GM11168 (cell line): ENCODE data around the gene PCNX1.
"Not testable (repeated sequence)": the region's sequence is repeated elsewhere in the genome, so short reads cannot be mapped to it uniquely, and the experiment has no call there.

Experiments
- in situ Hi-C: fragments of 300-500 bp; cut with MboI; formaldehyde crosslinking; loops from one replicate; pipeline ENCODE4 v1.12.0; 2022; ENCODE audit warnings: low sequenced_read_pairs; ENCODE audit not compliant: unreplicated experiment

Gene PCNX1

GRCh38 chr14:70908935-70909641 is 1.8 kb downstream of the PCNX1 start:
- in situ Hi-C loops: no loop called here

- in situ Hi-C loops: no loop called here
Observed at GRCh38 chr14:70909733-70910614, 2.7 kb downstream of the PCNX1 start.

GRCh38 chr14:70915415-70915814 is 8.2 kb downstream of the PCNX1 start:
- in situ Hi-C loops: no loop called here

GRCh38 chr14:70916300-70916699 is 9.0 kb downstream of the PCNX1 start:
- in situ Hi-C loops: no loop called here

GRCh38 chr14:70916799-70917198 is 9.5 kb downstream of the PCNX1 start:
- in situ Hi-C loops: no loop called here

GRCh38 chr14:70917633-70918032 is 10.4 kb downstream of the PCNX1 start:
- in situ Hi-C loops: no loop called here

GRCh38 chr14:70919774-70920173 is 12.5 kb downstream of the PCNX1 start:
- in situ Hi-C loops: no loop called here

- in situ Hi-C loops: no loop called here
Observed at GRCh38 chr14:70920608-70921007, 13.3 kb downstream of the PCNX1 start.

GRCh38 chr14:70921669-70922068 is 14.4 kb downstream of the PCNX1 start:
- in situ Hi-C loops: no loop called here

- in situ Hi-C loops: no loop called here
Observed at GRCh38 chr14:70924521-70924920, 17.3 kb downstream of the PCNX1 start.

- in situ Hi-C loops: no loop called here
Observed at GRCh38 chr14:70926235-70926830, 19.1 kb downstream of the PCNX1 start.

GRCh38 chr14:70931008-70931407 is 23.7 kb downstream of the PCNX1 start:
- in situ Hi-C loops: loop anchor here (10.0 kb wide), 1 partner anchor 1266 kb away; no protein-coding TSS in a partner anchor

- in situ Hi-C loops: loop anchor here (10.0 kb wide), 1 partner anchor 1269 kb away; no protein-coding TSS in a partner anchor
Observed at GRCh38 chr14:70934084-70934483, 26.8 kb downstream of the PCNX1 start.

GRCh38 chr14:70934502-70935134 is 27.4 kb downstream of the PCNX1 start:
- in situ Hi-C loops: loop anchor here (10.0 kb wide), 1 partner anchor 1270 kb away; no protein-coding TSS in a partner anchor

- in situ Hi-C loops: loop anchor here (10.0 kb wide), 1 partner anchor 1270 kb away; no protein-coding TSS in a partner anchor
Observed at GRCh38 chr14:70935135-70935534, 27.9 kb downstream of the PCNX1 start.

GRCh38 chr14:70939693-70940092 is 32.4 kb downstream of the PCNX1 start:
- in situ Hi-C loops: loop anchor here (10.0 kb wide), 1 partner anchor 1275 kb away; no protein-coding TSS in a partner anchor

GRCh38 chr14:70941637-70942341 is 34.5 kb downstream of the PCNX1 start:
- in situ Hi-C loops: not testable (repeated sequence)

- in situ Hi-C loops: no loop called here
Observed at GRCh38 chr14:70942342-70942706, 35.1 kb downstream of the PCNX1 start.

- in situ Hi-C loops: not testable (repeated sequence)
Observed at GRCh38 chr14:70942721-70943120, 35.5 kb downstream of the PCNX1 start.

- in situ Hi-C loops: no loop called here
Observed at GRCh38 chr14:70943838-70944237, 36.6 kb downstream of the PCNX1 start.
